Stimulated activated CD8-positive, alpha-beta memory T cell treated with anti-CD3 and anti-CD28 coated beads, Interleukin-12 subunit alpha, Interleukin-12 subunit beta, amount 100 ng/mL, for 1 hour (primary cell): Measurements from ENCODE around the gene IQCN.

Experiments used
- DNase-seq: peaks from one replicate; pipeline ENCODE4 v3.0.0-alpha.2; 2020; ENCODE audit warnings: low read depth

Gene IQCN

GRCh38 chr19:18287836-18288772, 13.9 kb upstream of the IQCN start:
- DNase-seq: no peak

DNA sequence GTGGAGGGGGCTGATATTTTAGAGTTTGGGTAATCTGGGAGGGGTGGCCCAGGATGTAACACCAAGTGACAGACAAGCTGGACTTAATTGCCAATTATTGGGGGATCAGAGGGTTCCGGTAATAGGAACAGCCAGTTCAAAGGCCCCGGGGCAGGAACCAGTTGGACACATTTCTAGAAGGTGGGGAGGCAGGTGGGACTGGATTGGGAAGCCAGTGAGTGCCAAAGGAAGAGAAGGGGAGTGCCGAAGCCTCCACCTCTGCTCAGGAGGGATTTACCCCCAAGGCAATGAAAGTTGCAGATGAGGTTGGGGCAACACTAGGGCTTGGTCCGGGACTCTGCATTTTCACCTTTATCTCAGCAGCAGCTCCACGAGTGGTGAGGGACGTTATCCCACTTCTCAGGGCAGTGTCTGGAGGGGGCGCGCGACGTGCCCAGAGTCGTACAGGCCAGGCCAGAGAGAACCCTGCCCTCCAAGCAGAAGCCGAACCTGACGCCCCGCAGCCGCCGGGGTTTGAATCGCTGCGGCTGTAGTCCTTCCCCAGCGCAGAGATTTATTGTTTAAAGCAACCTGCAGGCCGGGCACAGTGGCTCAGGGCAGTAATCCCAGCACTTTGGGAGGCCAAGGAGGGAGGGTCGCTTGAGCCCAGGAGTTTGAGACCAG, 12.9 kb upstream of the IQCN start:
- no peak for DNase-seq

DNA sequence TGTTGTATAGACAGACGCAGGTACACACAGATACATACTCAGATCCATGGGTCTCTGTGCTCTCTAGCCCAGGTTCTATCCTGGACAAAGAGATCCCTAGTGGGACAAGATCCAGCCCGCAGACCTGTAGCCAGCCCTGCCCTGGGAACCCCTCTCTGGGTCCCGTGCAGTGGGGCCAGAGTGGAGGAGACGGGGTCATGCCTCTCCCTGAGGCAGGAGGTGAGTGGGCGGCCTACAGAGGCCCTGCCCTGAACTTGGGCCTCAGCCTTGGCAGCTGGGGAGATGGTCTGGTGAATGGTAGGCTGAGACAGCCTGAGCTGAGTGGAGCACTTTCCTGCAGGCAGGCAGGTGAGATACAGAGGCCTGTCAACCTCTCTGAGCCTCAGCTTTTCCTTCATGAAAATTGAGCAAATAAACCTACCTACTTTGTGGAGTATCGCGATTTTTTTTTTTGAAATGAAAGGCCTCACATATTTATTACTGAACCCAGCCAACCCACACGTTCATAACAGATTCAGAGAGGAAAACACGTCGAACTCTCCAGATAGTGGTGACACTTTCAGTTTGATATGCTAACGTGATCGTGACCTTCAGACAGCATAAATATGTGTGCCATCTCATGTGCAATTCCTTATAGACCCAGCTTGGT, 10.6 kb upstream of the IQCN start:
- DNase-seq: no peak

- no peak for DNase-seq
Measured at GRCh38 chr19:18283338-18283737, 9.1 kb upstream of the IQCN start.

GRCh38 chr19:18282788-18283141, 8.5 kb upstream of the IQCN start:
- no peak for DNase-seq

DNA sequence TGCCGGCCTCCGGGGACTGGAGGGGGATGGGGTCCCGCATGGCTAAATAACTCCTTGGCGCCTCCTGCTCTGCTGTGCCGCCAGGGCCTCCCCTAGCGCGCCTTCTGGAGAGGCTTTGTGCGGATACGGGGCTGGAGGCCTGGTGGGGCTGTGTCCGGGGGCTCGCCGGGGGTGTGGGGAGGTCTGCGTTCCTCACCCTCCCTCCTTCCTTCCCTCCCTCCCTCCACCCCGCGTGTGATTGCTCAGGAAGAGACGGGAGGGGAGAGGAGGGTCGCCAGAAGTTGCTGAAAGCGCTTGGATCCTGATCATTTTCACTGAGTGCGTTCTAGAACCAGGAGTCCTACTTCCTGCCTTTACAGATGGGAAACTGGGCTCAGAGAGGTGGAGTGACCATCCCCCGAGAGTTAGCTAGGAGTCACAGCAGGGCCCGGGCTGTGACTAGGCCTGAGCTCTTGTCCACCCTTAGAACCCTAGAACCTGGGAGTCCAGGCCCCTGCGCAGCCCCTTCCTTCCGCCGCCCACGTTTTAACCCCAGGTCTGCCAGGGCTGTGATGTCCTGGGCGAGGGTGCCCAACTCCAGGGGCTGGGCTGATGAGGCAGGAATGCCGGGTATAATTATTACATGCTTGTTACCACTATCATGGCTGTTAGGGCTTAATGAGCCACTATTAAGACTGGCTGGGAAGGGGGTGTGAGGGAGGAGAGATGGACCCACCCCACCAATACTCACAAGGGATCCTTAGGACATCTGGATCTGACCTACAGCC, 8.0 kb upstream of the IQCN start:
- DNase-seq: no peak

DNA sequence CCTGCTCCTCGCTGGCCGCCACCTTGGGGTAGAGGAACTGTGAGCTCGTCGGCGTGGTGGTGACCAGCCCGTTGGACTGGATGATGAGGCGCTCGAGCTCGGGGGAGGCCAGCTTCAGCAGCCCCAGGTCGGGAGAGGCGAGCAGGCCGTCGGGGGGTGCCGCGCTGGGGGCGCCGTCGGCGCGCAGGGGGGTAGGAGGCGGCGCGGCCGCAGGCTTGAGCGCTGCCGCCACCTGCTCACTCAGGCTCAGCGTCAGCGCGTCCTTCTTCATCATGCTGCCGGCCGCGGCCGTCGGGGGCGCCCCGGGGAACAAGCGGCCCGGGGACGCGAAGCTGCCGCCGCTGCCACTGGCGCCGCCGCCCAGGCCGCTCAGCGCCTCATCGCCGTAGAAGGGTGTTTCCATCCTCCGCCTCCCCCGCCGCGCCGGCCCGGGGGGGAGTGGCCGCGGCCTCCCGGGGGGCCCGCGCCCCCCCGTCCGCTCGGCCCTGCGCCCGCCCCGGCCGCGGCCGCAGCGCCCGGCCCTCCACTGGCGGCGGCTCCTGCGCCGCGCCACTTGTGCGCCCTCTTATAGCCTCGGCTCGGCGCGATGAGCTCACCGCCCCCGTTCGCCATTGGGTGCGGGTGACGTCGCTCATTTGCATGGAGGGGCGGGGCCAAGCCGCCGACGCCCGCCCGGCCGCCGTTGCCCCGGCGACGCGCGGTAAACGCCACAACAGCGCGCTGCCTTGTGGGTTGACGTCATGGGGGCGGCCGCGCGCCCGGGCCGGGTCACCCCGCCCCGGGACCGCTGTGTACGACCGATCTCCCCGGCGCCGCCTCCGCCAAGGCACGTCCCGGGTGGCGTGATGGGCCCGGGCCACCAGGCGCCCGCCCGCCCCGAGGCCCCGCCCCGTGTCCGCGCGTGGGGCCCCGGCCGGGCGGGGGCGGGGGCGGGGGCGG, 7.1 kb upstream of the IQCN start, which contains the start of gene JUND:
JUND (minus strand) TSS at position 541 of the 939 bp plus-strand sequence; CDS start at position 403, 138 bp downstream.
- DNase-seq: peak; percentile 95

- peak; percentile 62 for DNase-seq
Measured at GRCh38 chr19:18280247-18281081, 6.2 kb upstream of the IQCN start.

- peak; percentile 81 for DNase-seq
Measured at GRCh38 chr19:18279516-18280246, 5.4 kb upstream of the IQCN start.

DNA sequence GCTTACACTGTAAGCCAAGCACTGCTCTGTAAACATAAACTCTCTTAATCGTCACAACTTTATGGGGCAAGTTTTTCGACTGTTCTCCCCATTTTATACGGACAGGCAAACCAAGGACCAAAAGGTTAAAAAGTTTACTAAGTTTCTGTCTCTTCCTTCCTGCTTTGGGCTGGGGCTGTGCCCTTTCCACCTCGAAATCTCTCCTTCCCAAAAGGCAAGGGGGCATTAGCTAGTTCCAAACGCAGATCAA, 4.9 kb upstream of the IQCN start:
- no peak for DNase-seq

DNA sequence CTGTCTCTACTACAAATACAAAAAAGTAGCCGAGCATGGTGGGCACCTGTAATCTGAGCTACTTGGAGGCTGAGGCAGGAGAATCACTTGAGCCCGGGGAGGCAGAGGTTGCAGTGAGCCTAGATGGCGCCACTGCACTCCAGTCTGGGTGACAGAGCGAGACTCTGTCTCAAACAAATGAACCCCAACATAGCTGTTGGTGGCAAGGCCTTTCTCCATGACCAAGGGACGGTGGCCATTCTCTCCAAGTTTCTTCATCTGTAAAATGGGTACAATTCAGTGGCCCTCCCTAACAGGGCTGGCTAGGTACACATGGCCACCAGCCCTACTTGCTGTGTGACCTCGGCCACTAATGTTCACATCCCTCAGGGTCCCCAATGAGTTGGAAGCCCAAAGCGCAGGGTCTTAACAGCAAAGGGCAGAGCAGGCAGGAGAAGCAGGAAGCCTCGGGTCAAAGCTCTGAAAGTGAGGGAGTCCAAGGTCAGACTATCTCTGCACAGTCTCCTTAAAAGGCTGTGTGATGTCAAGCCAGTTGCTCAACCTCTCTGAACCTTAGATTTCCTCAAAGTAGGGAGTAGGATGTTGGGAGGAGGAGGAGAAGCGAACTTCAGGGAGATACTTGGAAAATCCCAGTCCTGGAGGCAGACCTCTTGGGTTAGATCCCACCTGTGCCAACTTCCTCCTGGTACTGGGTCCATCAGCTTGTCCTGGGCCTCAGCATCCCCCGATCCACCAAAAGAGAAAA, 4.4 kb upstream of the IQCN start:
- DNase-seq: no peak

DNA sequence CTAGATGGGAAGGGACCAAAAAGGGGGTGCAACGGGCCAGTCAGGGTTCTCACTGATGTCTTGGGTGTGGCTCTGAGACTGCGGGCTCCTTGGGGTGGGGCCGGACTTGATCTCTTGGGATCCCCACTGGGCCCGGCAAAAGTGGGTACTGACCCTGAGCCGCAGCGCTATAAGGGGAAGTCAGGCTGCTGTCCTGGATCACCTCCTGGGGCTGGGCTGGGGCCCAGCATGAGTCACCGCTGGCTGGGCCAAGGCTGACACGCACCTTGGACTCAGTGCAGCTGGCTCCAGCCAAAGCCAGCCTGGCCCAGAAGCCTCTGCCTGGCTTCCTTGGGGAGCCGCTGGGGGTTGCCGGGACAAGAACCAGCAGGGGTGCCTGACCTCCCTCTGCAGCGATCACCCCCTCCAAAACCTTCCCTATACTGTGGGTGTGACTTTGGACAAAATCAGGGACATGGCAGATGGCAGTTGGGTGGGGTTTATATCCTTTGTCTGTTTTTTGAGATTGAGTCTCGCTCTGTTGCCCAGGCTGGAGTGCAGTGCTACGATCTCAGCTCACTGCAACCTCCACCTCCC, 617 bp upstream of the IQCN start:
- DNase-seq: no peak

- no peak for DNase-seq
Measured at GRCh38 chr19:18273561-18274218, 562 bp downstream of the IQCN start.

GRCh38 chr19:18271433-18271841, 2.8 kb downstream of the IQCN start:
- no peak for DNase-seq

- no peak for DNase-seq
Measured at GRCh38 chr19:18270326-18270725, 3.9 kb downstream of the IQCN start.

DNA sequence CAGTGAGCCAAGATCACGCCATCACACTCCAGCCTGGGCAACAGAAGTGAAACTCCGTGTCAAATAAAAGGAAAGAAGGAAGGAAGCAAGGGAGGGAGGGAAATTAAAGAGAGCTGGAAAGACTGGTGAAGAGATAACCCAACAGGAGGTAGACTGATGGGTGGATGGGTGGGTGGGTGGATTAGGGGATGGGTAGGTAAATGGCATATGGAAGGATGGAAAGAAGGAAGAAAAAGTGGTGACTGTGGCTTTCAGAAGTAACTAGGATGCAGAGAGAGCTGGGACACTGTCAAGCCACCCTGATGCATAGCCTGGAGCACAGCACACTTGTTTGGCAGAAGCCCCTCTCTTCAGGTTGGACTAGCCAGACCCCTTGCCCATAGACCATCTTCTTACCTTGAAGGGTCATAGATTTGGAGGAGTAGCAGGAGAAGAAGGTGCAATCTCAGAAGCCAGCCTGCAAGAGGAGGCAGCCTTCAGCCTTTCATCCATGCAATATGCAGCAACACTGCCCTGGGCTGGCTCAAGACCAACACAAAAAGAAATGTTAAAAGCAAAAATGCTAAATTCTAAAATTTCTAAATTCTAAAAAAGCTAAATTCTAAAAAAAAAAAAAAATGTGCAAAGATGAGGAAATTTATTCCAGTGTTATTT, 5.1 kb downstream of the IQCN start:
- no peak for DNase-seq
